ENCODE results near the gene ARMC10.

Gene ARMC10

GRCh38 chr7:103114576-103115008, 39.7 kb downstream of the ARMC10 start:
- H3K36me3 ChIP-seq (ENCODE audit: control insufficient read depth, insufficient read depth, low read length): peaks cover 1% of the 10 kb centered on the region
- H3K4me1 ChIP-seq (ENCODE audit: control insufficient read depth, insufficient read depth, low read length): no peaks in the 10 kb centered on the region
- no peak overlapping the region for H3K9ac ChIP-seq (ENCODE audit: low read depth, low read length)
- no peaks in the 10 kb centered on the region for H3K27me3 ChIP-seq (ENCODE audit: control insufficient read depth, insufficient read depth, low read length)
- H3K4me3 ChIP-seq (ENCODE audit: low read depth, low read length): no peak overlapping the region
- H3K9me3 ChIP-seq (ENCODE audit: control insufficient read depth, insufficient read depth, low read length): no peaks in the 10 kb centered on the region

- no peaks in the 10 kb centered on the region for H3K4me1 ChIP-seq (ENCODE audit: control insufficient read depth, insufficient read depth, low read length)
- no peaks in the 10 kb centered on the region for H3K9me3 ChIP-seq (ENCODE audit: control insufficient read depth, insufficient read depth, low read length)
- peaks cover 5% of the 10 kb centered on the region for H3K36me3 ChIP-seq (ENCODE audit: control insufficient read depth, insufficient read depth, low read length)
- H3K27me3 ChIP-seq (ENCODE audit: control insufficient read depth, insufficient read depth, low read length): no peaks in the 10 kb centered on the region
- no peak overlapping the region for H3K4me3 ChIP-seq (ENCODE audit: low read depth, low read length)
- no peak overlapping the region for H3K9ac ChIP-seq (ENCODE audit: low read depth, low read length)
These were observed 40.8 kb downstream of the ARMC10 start for GRCh38 chr7:103115771-103116170.

- Histone ChIP-seq H3K36me3 (ENCODE audit: control insufficient read depth, insufficient read depth, low read length) (peaks cover 5% of the 10 kb centered on the region), H3K9ac (ENCODE audit: low read depth, low read length) (no peak overlapping the region), H3K9me3 (ENCODE audit: control insufficient read depth, insufficient read depth, low read length) (no peaks in the 10 kb centered on the region)
These were observed 41.6 kb downstream of the ARMC10 start for GRCh38 chr7:103116511-103116910.

GRCh38 chr7:103116991-103117390, 42.1 kb downstream of the ARMC10 start:
- Histone ChIP-seq H3K27me3 (ENCODE audit: control insufficient read depth, insufficient read depth, low read length) (no peaks in the 10 kb centered on the region), H3K9ac (ENCODE audit: low read depth, low read length) (no peak overlapping the region), H3K36me3 (ENCODE audit: control insufficient read depth, insufficient read depth, low read length) (peaks cover 5% of the 10 kb centered on the region), H3K4me1 (ENCODE audit: control insufficient read depth, insufficient read depth, low read length) (no peaks in the 10 kb centered on the region), H3K4me3 (ENCODE audit: low read depth, low read length) (no peak overlapping the region), H3K9me3 (ENCODE audit: control insufficient read depth, insufficient read depth, low read length) (no peaks in the 10 kb centered on the region)

More at GRCh38 chr7:103116511-103116910, 41.6 kb downstream of the ARMC10 start:
- Histone ChIP-seq H3K4me3 (ENCODE audit: low read depth, low read length) (no peak overlapping the region), H3K27me3 (ENCODE audit: control insufficient read depth, insufficient read depth, low read length) (no peaks in the 10 kb centered on the region), H3K4me1 (ENCODE audit: control insufficient read depth, insufficient read depth, low read length) (no peaks in the 10 kb centered on the region)

- Histone ChIP-seq H3K4me3 (ENCODE audit: low read depth, low read length) (no peak overlapping the region), H3K36me3 (ENCODE audit: control insufficient read depth, insufficient read depth, low read length) (peaks cover 5% of the 10 kb centered on the region), H3K9ac (ENCODE audit: low read depth, low read length) (no peak overlapping the region), H3K27me3 (ENCODE audit: control insufficient read depth, insufficient read depth, low read length) (no peaks in the 10 kb centered on the region), H3K9me3 (ENCODE audit: control insufficient read depth, insufficient read depth, low read length) (no peaks in the 10 kb centered on the region), H3K4me1 (ENCODE audit: control insufficient read depth, insufficient read depth, low read length) (no peaks in the 10 kb centered on the region)
These were observed 42.5 kb downstream of the ARMC10 start for GRCh38 chr7:103117465-103117864.

- Histone ChIP-seq H3K27me3 (ENCODE audit: control insufficient read depth, insufficient read depth, low read length) (no peaks in the 10 kb centered on the region), H3K4me3 (ENCODE audit: low read depth, low read length) (no peak overlapping the region), H3K4me1 (ENCODE audit: control insufficient read depth, insufficient read depth, low read length) (no peaks in the 10 kb centered on the region), H3K9ac (ENCODE audit: low read depth, low read length) (no peak overlapping the region), H3K9me3 (ENCODE audit: control insufficient read depth, insufficient read depth, low read length) (no peaks in the 10 kb centered on the region), H3K36me3 (ENCODE audit: control insufficient read depth, insufficient read depth, low read length) (peaks cover 5% of the 10 kb centered on the region)
These were observed 44.9 kb downstream of the ARMC10 start for GRCh38 chr7:103119791-103120291.

GRCh38 chr7:103120362-103120761, 45.4 kb downstream of the ARMC10 start:
- H3K9ac ChIP-seq (ENCODE audit: low read depth, low read length): no peak overlapping the region
- peaks cover 5% of the 10 kb centered on the region for H3K36me3 ChIP-seq (ENCODE audit: control insufficient read depth, insufficient read depth, low read length)
- H3K9me3 ChIP-seq (ENCODE audit: control insufficient read depth, insufficient read depth, low read length): no peaks in the 10 kb centered on the region
- no peaks in the 10 kb centered on the region for H3K4me1 ChIP-seq (ENCODE audit: control insufficient read depth, insufficient read depth, low read length)
- H3K27me3 ChIP-seq (ENCODE audit: control insufficient read depth, insufficient read depth, low read length): no peaks in the 10 kb centered on the region
- H3K4me3 ChIP-seq (ENCODE audit: low read depth, low read length): no peak overlapping the region

GRCh38 chr7:103121641-103122040, 46.7 kb downstream of the ARMC10 start:
- Histone ChIP-seq H3K4me1 (ENCODE audit: control insufficient read depth, insufficient read depth, low read length) (no peaks in the 10 kb centered on the region), H3K9ac (ENCODE audit: low read depth, low read length) (no peak overlapping the region), H3K4me3 (ENCODE audit: low read depth, low read length) (no peak overlapping the region), H3K27me3 (ENCODE audit: control insufficient read depth, insufficient read depth, low read length) (no peaks in the 10 kb centered on the region), H3K9me3 (ENCODE audit: control insufficient read depth, insufficient read depth, low read length) (no peaks in the 10 kb centered on the region), H3K36me3 (ENCODE audit: control insufficient read depth, insufficient read depth, low read length) (peaks cover 5% of the 10 kb centered on the region)

GRCh38 chr7:103123529-103123928, 48.6 kb downstream of the ARMC10 start:
- Histone ChIP-seq H3K9ac (ENCODE audit: low read depth, low read length) (no peak overlapping the region), H3K36me3 (ENCODE audit: control insufficient read depth, insufficient read depth, low read length) (peaks cover 5% of the 10 kb centered on the region), H3K9me3 (ENCODE audit: control insufficient read depth, insufficient read depth, low read length) (no peaks in the 10 kb centered on the region), H3K4me3 (ENCODE audit: low read depth, low read length) (no peak overlapping the region), H3K27me3 (ENCODE audit: control insufficient read depth, insufficient read depth, low read length) (no peaks in the 10 kb centered on the region), H3K4me1 (ENCODE audit: control insufficient read depth, insufficient read depth, low read length) (no peaks in the 10 kb centered on the region)

GRCh38 chr7:103124429-103124979, 49.6 kb downstream of the ARMC10 start:
- Histone ChIP-seq H3K4me1 (ENCODE audit: control insufficient read depth, insufficient read depth, low read length) (no peaks in the 10 kb centered on the region), H3K9ac (ENCODE audit: low read depth, low read length) (no peak overlapping the region), H3K9me3 (ENCODE audit: control insufficient read depth, insufficient read depth, low read length) (no peaks in the 10 kb centered on the region), H3K27me3 (ENCODE audit: control insufficient read depth, insufficient read depth, low read length) (no peaks in the 10 kb centered on the region), H3K4me3 (ENCODE audit: low read depth, low read length) (no peak overlapping the region), H3K36me3 (ENCODE audit: control insufficient read depth, insufficient read depth, low read length) (peaks cover 5% of the 10 kb centered on the region)

- no peaks in the 10 kb centered on the region for H3K36me3 ChIP-seq (ENCODE audit: control insufficient read depth, insufficient read depth, low read length)
- no peaks in the 10 kb centered on the region for H3K9me3 ChIP-seq (ENCODE audit: control insufficient read depth, insufficient read depth, low read length)
- H3K4me1 ChIP-seq (ENCODE audit: control insufficient read depth, insufficient read depth, low read length): no peaks in the 10 kb centered on the region
- H3K4me3 ChIP-seq (ENCODE audit: low read depth, low read length): no peak overlapping the region
- no peaks in the 10 kb centered on the region for H3K27me3 ChIP-seq (ENCODE audit: control insufficient read depth, insufficient read depth, low read length)
- H3K9ac ChIP-seq (ENCODE audit: low read depth, low read length): no peak overlapping the region
These were observed 52.1 kb downstream of the ARMC10 start for GRCh38 chr7:103127006-103127405.

GRCh38 chr7:103129702-103130549, 55.0 kb downstream of the ARMC10 start:
- Histone ChIP-seq H3K4me1 (ENCODE audit: control insufficient read depth, insufficient read depth, low read length) (no peaks in the 10 kb centered on the region), H3K9ac (ENCODE audit: low read depth, low read length) (no peak overlapping the region), H3K36me3 (ENCODE audit: control insufficient read depth, insufficient read depth, low read length) (no peaks in the 10 kb centered on the region), H3K9me3 (ENCODE audit: control insufficient read depth, insufficient read depth, low read length) (no peaks in the 10 kb centered on the region), H3K4me3 (ENCODE audit: low read depth, low read length) (no peak overlapping the region), H3K27me3 (ENCODE audit: control insufficient read depth, insufficient read depth, low read length) (no peaks in the 10 kb centered on the region)

All from iPS-15b (cell line).